Glutamatergic neuron (in vitro differentiated cells): Measurements from ENCODE around the gene TPRN. TPM values are rescaled to one million over a fixed set of nuclear protein-coding genes. Genes with fewer than 3 reads are reported as not detected.

Experiments used
- DNase-seq: peaks from one replicate; pipeline ENCODE4 v3.0.0; 2022
- H3K27ac Mint-ChIP-seq: one replicate; pipeline ENCODE4 v1.8.0; 2020; ENCODE audit warnings: mild to moderate bottlenecking, mixed read lengths, inconsistent platforms; ENCODE audit not compliant: unreplicated experiment
- H3K27me3 Mint-ChIP-seq: one replicate; pipeline ENCODE4 v1.8.0; 2020; ENCODE audit warnings: mild to moderate bottlenecking, moderate library complexity, mixed read lengths, inconsistent platforms; ENCODE audit not compliant: unreplicated experiment
- H3K36me3 Mint-ChIP-seq: one replicate; pipeline ENCODE4 v1.8.0; 2020; ENCODE audit warnings: mild to moderate bottlenecking, mixed read lengths, inconsistent platforms; ENCODE audit not compliant: unreplicated experiment
- H3K4me1 Mint-ChIP-seq: one replicate; pipeline ENCODE4 v1.8.0; 2020; ENCODE audit warnings: mild to moderate bottlenecking, low read depth, mixed read lengths, inconsistent platforms; ENCODE audit not compliant: unreplicated experiment
- H3K4me3 Mint-ChIP-seq: one replicate; pipeline ENCODE4 v1.8.0; 2020; ENCODE audit warnings: mild to moderate bottlenecking, mixed read lengths, inconsistent platforms; ENCODE audit not compliant: unreplicated experiment
- H3K9me3 Mint-ChIP-seq: one replicate; pipeline ENCODE4 v1.8.0; 2020; ENCODE audit warnings: mild to moderate bottlenecking, moderate library complexity, mixed read lengths, inconsistent platforms; ENCODE audit not compliant: unreplicated experiment
- CTCF ChIP-seq: fragments of 200-600 bp; sonication (generic); IDR thresholded peaks from one replicate; pipeline ENCODE4 v1.5.0; 2021; ENCODE audit not compliant: partially characterized antibody, unreplicated experiment
- total RNA-seq: library from RNA; stranded (reverse); fragmentation: NEBNext Ultra II Directional; extraction: Animal tissue kit (Norgen Biotek cat#: 25700); gene quantifications from one replicate; pipeline ENCODE4 v1.2.1, GENCODE V29; 2021; ENCODE audit not compliant: unreplicated experiment

The TPRN gene
- total RNA-seq, 1 donor from 2014 or later, result 9.6 TPM

GRCh38 chr9:137228506-137228967 is 28.0 kb upstream of the TPRN start:
- Mint-ChIP-seq H3K4me1 (peaks cover 2% of the 10 kb centered on the region), H3K9me3 (no peaks in the 10 kb centered on the region), H3K27me3 (peaks cover 2% of the 10 kb centered on the region), H3K27ac (no peak overlapping the region), H3K36me3 (no peaks in the 10 kb centered on the region), H3K4me3 (no peak overlapping the region)
- no peak for DNase-seq
- TF ChIP-seq CTCF, result no peak

- DNase-seq, result no peak
- Mint-ChIP-seq H3K4me3 (no peak overlapping the region), H3K27ac (no peak overlapping the region), H3K27me3 (peaks cover 2% of the 10 kb centered on the region), H3K9me3 (no peaks in the 10 kb centered on the region), H3K4me1 (peaks cover 2% of the 10 kb centered on the region), H3K36me3 (no peaks in the 10 kb centered on the region)
- TF ChIP-seq CTCF, result no peak
These were observed 27.4 kb upstream of the TPRN start for GRCh38 chr9:137227853-137228505.

GRCh38 chr9:137227054-137227852 is 26.7 kb upstream of the TPRN start, which contains the start of gene RNF224:
TSS of gene RNF224 (plus strand) at chr9:137227502. CDS start at chr9:137228336, 834 bp downstream.
- H3K9me3 Mint-ChIP-seq, result no peaks in the 10 kb centered on the region
- peak; percentile 86 for TF ChIP-seq CTCF
- no peaks in the 10 kb centered on the region for H3K36me3 Mint-ChIP-seq
- H3K27ac Mint-ChIP-seq, result no peak within 1 kb of the TSS
- H3K4me3 Mint-ChIP-seq, result no peak within 1 kb of the TSS
- peaks cover 2% of the 10 kb centered on the region for H3K4me1 Mint-ChIP-seq
- DNase-seq, result peak; percentile 91
- peaks cover 2% of the 10 kb centered on the region for H3K27me3 Mint-ChIP-seq

GRCh38 chr9:137226338-137227053 is 26.0 kb upstream of the TPRN start:
- no peak for TF ChIP-seq CTCF
- Mint-ChIP-seq H3K36me3 (no peaks in the 10 kb centered on the region), H3K27ac (no peak overlapping the region), H3K9me3 (no peaks in the 10 kb centered on the region), H3K4me3 (no peak overlapping the region), H3K27me3 (peaks cover 2% of the 10 kb centered on the region), H3K4me1 (peaks cover 2% of the 10 kb centered on the region)
- no peak for DNase-seq
